ENCODE results near the gene SPOCK2.
"Not testable (repeated sequence)": the region's sequence is repeated elsewhere in the genome, so short reads cannot be mapped to it uniquely, and the experiment has no call there.

SPOCK2 gene

GRCh38 chr10:72087969-72088888, at the start of gene SPOCK2:
TSS of gene SPOCK2 (minus strand) at chr10:72088551. CDS start at chr10:72088328, 223 bp downstream.
- DNase-seq, result no peak

- no peak for DNase-seq
Observed at GRCh38 chr10:72137583-72137982, 49.2 kb upstream of the SPOCK2 start.

GRCh38 chr10:72136225-72136624, 47.9 kb upstream of the SPOCK2 start:
- not testable (repeated sequence) for DNase-seq

GRCh38 chr10:72134785-72135767, 46.7 kb upstream of the SPOCK2 start:
- no peak for DNase-seq

GRCh38 chr10:72133517-72133916, 45.2 kb upstream of the SPOCK2 start:
- DNase-seq, result no peak

- no peak for DNase-seq
Observed at GRCh38 chr10:72132854-72133253, 44.5 kb upstream of the SPOCK2 start.

- DNase-seq, result no peak
Observed at GRCh38 chr10:72127571-72127970, 39.2 kb upstream of the SPOCK2 start.

GRCh38 chr10:72126872-72127232, 38.5 kb upstream of the SPOCK2 start:
- no peak for DNase-seq

- DNase-seq, result no peak
Observed at GRCh38 chr10:72126184-72126871, 38.0 kb upstream of the SPOCK2 start.

- DNase-seq, result no peak
Observed at GRCh38 chr10:72124989-72125388, 36.6 kb upstream of the SPOCK2 start.

GRCh38 chr10:72124381-72124780, 36.0 kb upstream of the SPOCK2 start:
- no peak for DNase-seq

- no peak for DNase-seq
Observed at GRCh38 chr10:72123616-72124015, 35.3 kb upstream of the SPOCK2 start.

- no peak for DNase-seq
Observed at GRCh38 chr10:72122221-72122620, 33.9 kb upstream of the SPOCK2 start.

- DNase-seq, result no peak
Observed at GRCh38 chr10:72121389-72121788, 33.0 kb upstream of the SPOCK2 start.

GRCh38 chr10:72116372-72116771, 28.0 kb upstream of the SPOCK2 start:
- no peak for DNase-seq

GRCh38 chr10:72114706-72115450, 26.5 kb upstream of the SPOCK2 start:
- DNase-seq, result no peak

GRCh38 chr10:72110673-72111401, 22.5 kb upstream of the SPOCK2 start:
- DNase-seq, result no peak

GRCh38 chr10:72109636-72110157, 21.3 kb upstream of the SPOCK2 start:
- no peak for DNase-seq

GRCh38 chr10:72108830-72109635, 20.7 kb upstream of the SPOCK2 start:
- DNase-seq, result no peak

GRCh38 chr10:72108004-72108370, 19.6 kb upstream of the SPOCK2 start:
- DNase-seq, result not testable (repeated sequence)

All from bone marrow (tissue), 2 donors.